CD14-positive monocyte (primary cell): ENCODE measurements around the gene SLC22A14. TPM values are rescaled to one million over a fixed set of nuclear protein-coding genes. Genes with fewer than 3 reads are reported as not detected.
A peak's percentile ranks its signal among the peaks of the same experiment; 100 is the strongest.

Experiments used
- DNase-seq, 3 donors: peaks; one replicate each; pipeline ENCODE4 v3.0.0-alpha.2; 2011 to 2022
- H2AFZ ChIP-seq: 2 replicates; pipeline ENCODE4 v1.6.0; 2012; ENCODE audit warnings: mild to moderate bottlenecking, low read depth, low read length, inconsistent platforms; ENCODE audit not compliant: insufficient read depth, poor library complexity, severe bottlenecking
- H3K27ac ChIP-seq, 2 donors: 1 replicate in 1 of 2; 2 replicates in 1 of 2; pipeline ENCODE4 v1.5.1; 2012 to 2013; ENCODE audit warnings: low read length in 2 of 2, control low read depth in 1 of 2, inconsistent platforms in 1 of 2, low read depth in 1 of 2, mild to moderate bottlenecking in 1 of 2
- H3K27me3 ChIP-seq, 2 donors: one replicate each; pipeline versions ENCODE4 v1.6.0 to v1.6.1; 2011 to 2013; ENCODE audit warnings: low read length in 2 of 2; ENCODE audit not compliant: control insufficient read depth in 2 of 2, insufficient read depth in 2 of 2
- H3K36me3 ChIP-seq, 2 donors: replicated peaks in 1 of 2; 1 replicate in 1 of 2; 2 replicates in 1 of 2; pipeline versions ENCODE4 v1.5.1 to v1.6.1; 2012 to 2013; ENCODE audit warnings: low read length in 2 of 2, control low read depth in 1 of 2, inconsistent platforms in 1 of 2, mild to moderate bottlenecking in 1 of 2; ENCODE audit not compliant: insufficient read depth in 2 of 2, control insufficient read depth in 1 of 2
- H3K4me1 ChIP-seq, 2 donors: 1 replicate in 1 of 2; 2 replicates in 1 of 2; pipeline versions ENCODE4 v1.5.1 to v1.6.1; 2012 to 2013; ENCODE audit warnings: low read length in 2 of 2, control low read depth in 1 of 2, inconsistent platforms in 1 of 2, mild to moderate bottlenecking in 1 of 2, moderate library complexity in 1 of 2; ENCODE audit not compliant: insufficient read depth in 2 of 2, control insufficient read depth in 1 of 2
- H3K4me2 ChIP-seq: replicated peaks from 2 replicates; pipeline ENCODE3; 2012; ENCODE audit warnings: low read length, moderate library complexity, mild to moderate bottlenecking; ENCODE audit not compliant: poor library complexity, severe bottlenecking; ENCODE audit errors: extremely low read depth
- H3K4me3 ChIP-seq, 3 experiments: fragments of 200-600 bp in 1 of 3; sonication (generic) in 1 of 3; replicated peaks in 1 of 3; 1 replicate in 2 of 3; 2 replicates in 1 of 3; pipeline ENCODE4 v1.5.1; 2011 to 2013; ENCODE audit warnings: low read length in 3 of 3, mild to moderate bottlenecking in 3 of 3, control low read depth in 2 of 3, low read depth in 2 of 3, inconsistent platforms in 1 of 3, moderate library complexity in 1 of 3
- H3K79me2 ChIP-seq: 2 replicates; pipeline ENCODE4 v1.6.0; 2012; ENCODE audit warnings: mild to moderate bottlenecking, control low read depth, inconsistent platforms, low read length, moderate library complexity; ENCODE audit not compliant: insufficient read depth
- H3K9ac ChIP-seq: 2 replicates; pipeline ENCODE4 v1.6.0; 2017; ENCODE audit warnings: low read length, mild to moderate bottlenecking; ENCODE audit not compliant: insufficient read depth, poor library complexity, severe bottlenecking
- H3K9me3 ChIP-seq, 2 donors: replicated peaks in 1 of 2; 1 replicate in 1 of 2; 2 replicates in 1 of 2; pipeline versions ENCODE4 v1.5.1 to v1.6.1; 2012 to 2013; ENCODE audit warnings: low read length in 2 of 2, control low read depth in 1 of 2; ENCODE audit not compliant: control insufficient read depth in 1 of 2, insufficient read depth in 1 of 2
- H4K20me1 ChIP-seq: 2 replicates; pipeline ENCODE4 v1.6.0; 2012; ENCODE audit warnings: mild to moderate bottlenecking, low read length, control low read depth, moderate library complexity; ENCODE audit not compliant: insufficient read depth
- H3K27ac Mint-ChIP-seq, 7 donors: one replicate each; pipeline ENCODE4 v1.8.0; 2020; ENCODE audit warnings: mild to moderate bottlenecking in 7 of 7, mixed read lengths in 7 of 7, moderate library complexity in 6 of 7, inconsistent platforms in 2 of 7
- H3K27me3 Mint-ChIP-seq, 3 donors: one replicate each; pipeline ENCODE4 v1.8.0; 2021 to 2022; ENCODE audit warnings: low read depth in 3 of 3, mild to moderate bottlenecking in 3 of 3, mixed read lengths in 3 of 3, moderate library complexity in 3 of 3, inconsistent platforms in 1 of 3
- H3K36me3 Mint-ChIP-seq, 2 donors: one replicate each; pipeline ENCODE4 v1.8.0; 2020; ENCODE audit warnings: mixed read lengths in 2 of 2, inconsistent platforms in 1 of 2, mild to moderate bottlenecking in 1 of 2
- H3K4me1 Mint-ChIP-seq: one replicate; pipeline ENCODE4 v1.8.0; 2020; ENCODE audit warnings: mild to moderate bottlenecking, mixed read lengths
- H3K4me3 Mint-ChIP-seq, 2 donors: one replicate each; pipeline ENCODE4 v1.8.0; 2020; ENCODE audit warnings: mild to moderate bottlenecking in 2 of 2, mixed read lengths in 2 of 2, moderate library complexity in 1 of 2
- H3K9me3 Mint-ChIP-seq, 7 donors: one replicate each; pipeline ENCODE4 v1.8.0; 2020 to 2022; ENCODE audit warnings: mixed read lengths in 7 of 7, mild to moderate bottlenecking in 6 of 7, moderate library complexity in 6 of 7, inconsistent platforms in 2 of 7
- WGBS: methylation state at CpG from one replicate; pipeline ENCODE4 v1.1.5; 2013; ENCODE audit warnings: missing lambda C conversion rate; ENCODE audit not compliant: insufficient coverage; 5-methylcytosine and 5-hydroxymethylcytosine counted together
- intact Hi-C, 2 donors: fragments of 100-400 bp; cut with micrococcal nuclease; formaldehyde crosslinking; loops; one replicate each; pipeline versions ENCODE4 v1.15.0 to v1.15.1; 2023
- polyA plus RNA-seq, 3 donors: library from polyadenylated mRNA; depleted of rRNA in 1 of 3; unstranded in 2 of 3; stranded (reverse) in 1 of 3; fragments of 300-500 nt in 2 of 3; fragments of >200 nt in 1 of 3; fragmentation: Illumina TruSeq in 2 of 3; gene quantifications; 1 replicate in 2 of 3; 2 replicates in 1 of 3; pipeline ENCODE4 v1.2.3, GENCODE V29; 2012 to 2021
- TF ChIP-seq, protein P1 (sequence below): fragments of 200-600 bp; IDR thresholded peaks from one replicate; pipeline ENCODE4 v1.8.0; 2022; ENCODE audit warnings: antibody characterized with exemption, mild to moderate bottlenecking

SLC22A14 gene
- polyA plus RNA-seq, 3 donors = 0.45 TPM; not detected in 2

- 98% methylated on average over 17 of the region's 21 CpGs for WGBS
- Mint-ChIP-seq H3K27ac (peak overlapping the region in 1 of 7 donors; percentile 28), H3K36me3 (no peaks in the 10 kb centered on the region), H3K4me1 (no peaks in the 10 kb centered on the region), H3K4me3 (no peak overlapping the region), H3K27me3 (peaks cover 3 to 5% (median 4%) of the 10 kb centered on the region in 3 donors), H3K9me3 (no peaks in the 10 kb centered on the region)
- no peaks in the 10 kb centered on the region for H3K36me3 ChIP-seq
- H4K20me1 ChIP-seq = no peaks in the 10 kb centered on the region
- H3K27me3 ChIP-seq = no peaks in the 10 kb centered on the region
- no peaks in the 10 kb centered on the region for H3K79me2 ChIP-seq
- intact Hi-C loops = no loop called here
- no peaks in the 10 kb centered on the region for H3K9me3 ChIP-seq
- H3K4me2 ChIP-seq = no peak overlapping the region
- H3K4me3 ChIP-seq = no peak overlapping the region
- H2AFZ ChIP-seq = no peak overlapping the region
- TF ChIP-seq, protein P1, sequence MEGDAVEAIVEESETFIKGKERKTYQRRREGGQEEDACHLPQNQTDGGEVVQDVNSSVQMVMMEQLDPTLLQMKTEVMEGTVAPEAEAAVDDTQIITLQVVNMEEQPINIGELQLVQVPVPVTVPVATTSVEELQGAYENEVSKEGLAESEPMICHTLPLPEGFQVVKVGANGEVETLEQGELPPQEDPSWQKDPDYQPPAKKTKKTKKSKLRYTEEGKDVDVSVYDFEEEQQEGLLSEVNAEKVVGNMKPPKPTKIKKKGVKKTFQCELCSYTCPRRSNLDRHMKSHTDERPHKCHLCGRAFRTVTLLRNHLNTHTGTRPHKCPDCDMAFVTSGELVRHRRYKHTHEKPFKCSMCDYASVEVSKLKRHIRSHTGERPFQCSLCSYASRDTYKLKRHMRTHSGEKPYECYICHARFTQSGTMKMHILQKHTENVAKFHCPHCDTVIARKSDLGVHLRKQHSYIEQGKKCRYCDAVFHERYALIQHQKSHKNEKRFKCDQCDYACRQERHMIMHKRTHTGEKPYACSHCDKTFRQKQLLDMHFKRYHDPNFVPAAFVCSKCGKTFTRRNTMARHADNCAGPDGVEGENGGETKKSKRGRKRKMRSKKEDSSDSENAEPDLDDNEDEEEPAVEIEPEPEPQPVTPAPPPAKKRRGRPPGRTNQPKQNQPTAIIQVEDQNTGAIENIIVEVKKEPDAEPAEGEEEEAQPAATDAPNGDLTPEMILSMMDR = no peak
- no peak overlapping the region for H3K27ac ChIP-seq
- H3K9ac ChIP-seq = no peak overlapping the region
- H3K4me1 ChIP-seq = no peaks in the 10 kb centered on the region
- no peak for DNase-seq
Observed at GRCh38 chr3:38274864-38275649, 7.0 kb upstream of the SLC22A14 start.

DNA sequence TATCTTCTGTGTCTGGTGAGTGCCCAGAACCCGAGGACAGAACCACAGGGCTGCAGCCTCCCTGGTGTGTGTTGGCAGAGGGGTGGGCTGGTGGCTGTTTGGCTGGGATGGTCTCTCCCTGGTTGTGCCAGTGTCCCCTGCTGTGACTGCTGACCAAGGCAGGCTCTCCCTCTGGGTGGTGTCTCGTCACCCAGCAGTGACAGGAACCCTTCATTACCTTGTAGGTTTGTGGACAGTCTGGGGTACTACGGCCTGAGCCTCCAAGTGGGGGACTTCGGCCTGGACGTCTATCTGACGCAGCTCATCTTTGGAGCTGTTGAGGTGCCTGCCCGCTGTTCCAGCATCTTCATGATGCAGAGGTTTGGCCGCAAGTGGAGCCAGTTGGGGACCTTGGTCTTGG is 6.4 kb upstream of the SLC22A14 start:
- H3K4me1 ChIP-seq = no peaks in the 10 kb centered on the region
- peaks cover 3 to 6% (median 4%) of the 10 kb centered on the region in 3 donors for H3K27me3 Mint-ChIP-seq
- H3K4me2 ChIP-seq = no peak overlapping the region
- DNase-seq = no peak
- H3K27me3 ChIP-seq = no peaks in the 10 kb centered on the region
- no peaks in the 10 kb centered on the region for H3K4me1 Mint-ChIP-seq
- H3K27ac Mint-ChIP-seq = peak overlapping the region in 1 of 7 donors; percentile 28
- no peak overlapping the region for H3K9ac ChIP-seq
- no peaks in the 10 kb centered on the region for H3K36me3 Mint-ChIP-seq
- no peaks in the 10 kb centered on the region for H3K79me2 ChIP-seq
- H3K27ac ChIP-seq = no peak overlapping the region
- no peaks in the 10 kb centered on the region for H3K9me3 Mint-ChIP-seq
- H3K36me3 ChIP-seq = no peaks in the 10 kb centered on the region
- H2AFZ ChIP-seq = no peak overlapping the region
- no peak overlapping the region for H3K4me3 ChIP-seq
- no peaks in the 10 kb centered on the region for H3K9me3 ChIP-seq
- H3K4me3 Mint-ChIP-seq = no peak overlapping the region
- TF ChIP-seq, protein P1 = no peak
- 93% methylated on average over 5 of the region's 8 CpGs for WGBS
- H4K20me1 ChIP-seq = no peaks in the 10 kb centered on the region
- intact Hi-C loops = no loop called here
